LNCaP clone FGC (cell line): ENCODE results near the gene HEMK1.

Experiments used
- DNase-seq: peaks from one replicate; pipeline ENCODE4 v3.0.0-alpha.2; 2011; ENCODE audit warnings: low read depth
- H3K4me3 ChIP-seq: 2 replicates; pipeline ENCODE4 v1.5.1; 2011; ENCODE audit warnings: mild to moderate bottlenecking, low read depth, low read length, control low read depth
- TF ChIP-seq, protein P1 (sequence below): IDR thresholded peaks from 2 replicates; pipeline ENCODE4 v1.5.1; 2012; ENCODE audit warnings: mild to moderate bottlenecking; ENCODE audit not compliant: control insufficient read depth, insufficient read depth; ENCODE audit errors: extremely low read depth

The HEMK1 gene

DNA sequence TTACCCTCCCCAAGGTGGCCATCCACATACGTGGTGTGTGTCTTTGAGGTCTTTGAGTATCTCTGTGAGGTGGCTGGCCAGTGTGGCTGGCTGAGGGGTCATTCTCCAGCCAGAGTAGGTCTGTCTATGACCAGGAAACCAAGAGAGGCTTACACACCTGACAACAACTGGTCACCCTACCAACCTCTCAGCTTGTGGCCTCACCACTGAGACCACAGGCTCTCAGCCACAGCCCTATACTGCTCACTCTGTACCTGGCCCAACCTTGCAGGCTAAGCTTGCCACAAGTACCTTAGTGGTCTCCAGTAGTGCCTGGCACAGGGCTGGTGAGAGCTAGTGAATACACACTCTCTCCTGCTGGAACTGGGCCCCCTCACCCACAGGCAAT is 5.1 kb downstream of the HEMK1 start:
- TF ChIP-seq, protein P1, sequence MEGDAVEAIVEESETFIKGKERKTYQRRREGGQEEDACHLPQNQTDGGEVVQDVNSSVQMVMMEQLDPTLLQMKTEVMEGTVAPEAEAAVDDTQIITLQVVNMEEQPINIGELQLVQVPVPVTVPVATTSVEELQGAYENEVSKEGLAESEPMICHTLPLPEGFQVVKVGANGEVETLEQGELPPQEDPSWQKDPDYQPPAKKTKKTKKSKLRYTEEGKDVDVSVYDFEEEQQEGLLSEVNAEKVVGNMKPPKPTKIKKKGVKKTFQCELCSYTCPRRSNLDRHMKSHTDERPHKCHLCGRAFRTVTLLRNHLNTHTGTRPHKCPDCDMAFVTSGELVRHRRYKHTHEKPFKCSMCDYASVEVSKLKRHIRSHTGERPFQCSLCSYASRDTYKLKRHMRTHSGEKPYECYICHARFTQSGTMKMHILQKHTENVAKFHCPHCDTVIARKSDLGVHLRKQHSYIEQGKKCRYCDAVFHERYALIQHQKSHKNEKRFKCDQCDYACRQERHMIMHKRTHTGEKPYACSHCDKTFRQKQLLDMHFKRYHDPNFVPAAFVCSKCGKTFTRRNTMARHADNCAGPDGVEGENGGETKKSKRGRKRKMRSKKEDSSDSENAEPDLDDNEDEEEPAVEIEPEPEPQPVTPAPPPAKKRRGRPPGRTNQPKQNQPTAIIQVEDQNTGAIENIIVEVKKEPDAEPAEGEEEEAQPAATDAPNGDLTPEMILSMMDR, result no peak
- no peak overlapping the region for H3K4me3 ChIP-seq
- no peak for DNase-seq

DNA sequence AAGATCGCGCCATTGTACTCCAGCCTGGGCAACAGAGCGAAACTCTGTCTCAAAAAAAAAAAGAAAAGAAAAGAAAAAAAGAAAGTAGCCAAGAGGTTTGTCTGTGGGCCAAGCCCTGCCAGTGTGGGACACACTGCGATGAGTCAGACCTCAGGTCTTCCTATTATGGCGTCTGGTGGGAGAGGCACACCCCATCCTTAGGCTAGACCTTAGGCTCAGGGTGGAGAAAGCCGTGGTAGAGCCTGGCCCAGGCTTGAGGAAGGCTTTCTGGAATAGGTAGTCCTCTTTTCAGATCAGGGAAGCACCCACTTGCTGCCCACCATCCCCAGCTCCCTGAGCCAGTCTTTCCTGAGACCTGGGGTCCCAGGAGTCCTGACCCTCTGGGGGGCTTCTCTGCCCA is 6.0 kb downstream of the HEMK1 start:
- H3K4me3 ChIP-seq, result no peak overlapping the region
- TF ChIP-seq, protein P1, result no peak
- no peak for DNase-seq

DNA sequence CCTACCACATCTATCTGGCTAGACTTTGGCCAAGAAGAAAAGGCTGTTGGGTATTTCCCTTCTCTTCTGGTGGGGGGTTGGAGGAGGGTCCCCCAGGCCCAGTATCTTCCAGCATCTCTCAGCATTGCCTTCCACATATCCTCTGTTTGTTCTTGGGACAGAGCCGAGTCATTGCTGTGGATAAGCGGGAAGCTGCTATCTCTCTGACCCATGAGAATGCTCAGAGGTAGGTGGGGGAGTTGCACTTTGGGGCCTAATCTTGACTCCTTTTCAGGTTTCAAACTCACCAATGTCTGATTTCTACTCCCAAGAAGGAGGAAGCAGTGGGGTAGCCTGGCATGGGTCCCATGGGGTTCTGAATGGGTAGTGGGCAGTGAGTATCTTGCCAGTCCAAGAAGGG is 8.0 kb downstream of the HEMK1 start:
- TF ChIP-seq, protein P1, result no peak
- DNase-seq, result no peak
- H3K4me3 ChIP-seq, result no peak overlapping the region

DNA sequence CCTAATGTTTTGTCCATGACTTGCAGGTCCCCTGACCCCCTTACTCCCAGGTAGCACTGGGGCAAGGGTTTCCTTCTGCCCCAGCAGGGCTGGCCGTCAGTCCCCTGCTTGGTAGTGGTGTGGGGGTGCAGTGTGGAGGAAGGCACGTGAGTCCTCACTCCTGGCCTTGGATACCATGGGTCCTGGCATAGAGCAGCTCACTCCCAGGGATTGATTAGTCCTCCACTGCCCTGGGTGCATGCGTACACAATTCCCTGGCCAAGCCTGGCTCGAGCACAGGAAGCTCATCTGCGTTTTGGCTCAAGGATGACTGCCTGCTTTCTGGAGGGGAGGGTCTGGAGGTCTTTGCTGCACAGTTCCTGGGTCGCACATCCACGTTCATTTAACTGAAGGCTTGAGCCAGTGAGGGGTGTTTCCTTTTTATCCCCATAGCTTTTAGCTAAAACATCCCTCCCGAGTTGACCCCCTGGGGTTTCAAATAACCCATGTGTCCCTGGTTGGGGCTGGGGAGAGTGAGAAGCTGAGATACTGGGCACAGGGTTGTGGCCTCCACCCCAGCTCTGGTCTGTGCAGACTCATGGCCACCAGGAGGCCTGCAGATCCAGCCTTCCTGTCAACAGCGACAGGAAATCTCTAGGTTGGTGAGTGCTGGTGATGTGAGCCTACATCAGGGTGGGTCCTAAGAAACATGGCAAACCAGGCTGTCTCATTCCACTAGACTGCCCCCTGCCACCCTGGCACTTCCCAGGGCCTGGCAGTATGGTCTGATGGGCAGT is 11.5 kb downstream of the HEMK1 start:
- DNase-seq, result no peak
- TF ChIP-seq, protein P1, result no peak
- H3K4me3 ChIP-seq, result no peak overlapping the region

DNA sequence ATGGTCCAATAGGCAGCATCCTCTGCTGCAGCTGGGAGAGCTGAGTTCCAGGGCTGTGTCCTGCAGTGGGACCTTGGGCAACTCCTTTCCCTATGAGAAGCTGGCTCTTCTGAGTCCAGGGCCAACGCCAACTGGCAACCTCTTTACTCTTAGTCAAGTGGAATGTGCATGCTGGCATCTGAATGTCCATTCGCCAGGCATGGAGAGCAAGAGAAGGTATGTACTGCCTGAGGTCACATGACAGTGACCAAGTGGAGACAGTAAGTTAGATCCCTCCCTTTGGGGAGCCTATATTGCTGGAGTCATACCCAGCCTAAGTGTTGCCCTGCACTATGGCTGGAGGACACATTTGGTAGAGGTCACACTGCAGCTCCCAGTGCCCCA is 12.1 kb downstream of the HEMK1 start:
- DNase-seq, result no peak
- no peak overlapping the region for H3K4me3 ChIP-seq
- TF ChIP-seq, protein P1, result no peak

DNA sequence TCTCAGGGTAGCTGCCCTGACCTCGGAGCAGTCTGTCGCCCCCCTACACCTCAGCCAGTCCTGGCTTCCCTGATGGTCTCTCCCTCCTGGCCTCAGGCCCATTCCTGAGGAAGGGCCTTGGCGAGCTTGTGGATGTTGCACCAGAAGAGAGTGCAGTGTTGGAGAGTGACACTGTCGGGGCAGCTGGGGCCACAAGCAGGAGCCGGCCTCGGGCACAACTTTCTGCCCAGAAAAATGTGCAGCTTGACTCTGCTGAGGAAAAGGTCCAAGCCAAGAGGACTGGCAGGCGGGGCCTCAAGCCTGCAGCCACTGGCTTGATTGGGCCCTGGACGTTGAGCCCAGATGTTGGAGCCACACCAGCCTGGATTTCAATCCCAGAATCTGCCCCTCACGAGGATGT is 12.8 kb downstream of the HEMK1 start:
- TF ChIP-seq, protein P1, result no peak
- no peak overlapping the region for H3K4me3 ChIP-seq
- no peak for DNase-seq

DNA sequence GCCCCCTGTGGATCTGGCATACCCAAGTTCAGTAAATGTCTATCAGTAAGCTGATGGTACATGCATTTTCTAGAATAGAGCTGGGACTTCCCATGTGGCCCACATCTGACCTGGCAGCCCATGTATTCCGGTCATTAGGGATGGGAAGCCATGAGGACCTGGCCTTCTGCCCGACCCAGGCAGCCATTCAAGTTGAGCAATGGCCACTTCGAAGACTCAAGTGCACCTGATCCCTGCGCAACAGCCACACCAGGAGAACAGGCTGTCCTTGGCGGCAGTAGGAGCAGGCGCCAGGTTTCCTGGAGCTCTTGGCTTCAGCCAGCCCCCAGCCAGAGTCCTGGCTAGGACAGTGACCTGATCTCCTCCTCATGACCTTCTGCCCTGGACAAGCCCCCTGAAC is 14.6 kb downstream of the HEMK1 start:
- TF ChIP-seq, protein P1, result no peak
- no peak for DNase-seq
- H3K4me3 ChIP-seq, result no peak overlapping the region
